Skeletal muscle satellite cell (primary cell): ENCODE results near the gene ISCU.

Experiments
- H3K27me3 ChIP-seq: 2 replicates; pipeline ENCODE4 v1.7.0; 2013; ENCODE audit warnings: low read length; ENCODE audit not compliant: control insufficient read depth, insufficient read depth
- H3K36me3 ChIP-seq: 2 replicates; pipeline ENCODE4 v1.7.0; 2013; ENCODE audit warnings: mild to moderate bottlenecking, control low read depth, low read length; ENCODE audit not compliant: insufficient read depth
- H3K4me1 ChIP-seq: 2 replicates; pipeline ENCODE4 v1.7.0; 2013; ENCODE audit warnings: low read length; ENCODE audit not compliant: control insufficient read depth, insufficient read depth
- H3K4me2 ChIP-seq: 2 replicates; pipeline ENCODE4 v1.7.0; 2013; ENCODE audit warnings: mild to moderate bottlenecking, low read length
- H3K4me3 ChIP-seq: 2 replicates; pipeline ENCODE4 v1.7.0; 2013; ENCODE audit warnings: low read length
- H3K9ac ChIP-seq: 2 replicates; pipeline ENCODE4 v1.7.0; 2013; ENCODE audit warnings: mild to moderate bottlenecking, low read depth, low read length, moderate library complexity
- H3K9me3 ChIP-seq: replicated peaks from 2 replicates; pipeline ENCODE4 v1.7.0; 2013; ENCODE audit warnings: mild to moderate bottlenecking, control low read depth, low read length

The ISCU gene

DNA sequence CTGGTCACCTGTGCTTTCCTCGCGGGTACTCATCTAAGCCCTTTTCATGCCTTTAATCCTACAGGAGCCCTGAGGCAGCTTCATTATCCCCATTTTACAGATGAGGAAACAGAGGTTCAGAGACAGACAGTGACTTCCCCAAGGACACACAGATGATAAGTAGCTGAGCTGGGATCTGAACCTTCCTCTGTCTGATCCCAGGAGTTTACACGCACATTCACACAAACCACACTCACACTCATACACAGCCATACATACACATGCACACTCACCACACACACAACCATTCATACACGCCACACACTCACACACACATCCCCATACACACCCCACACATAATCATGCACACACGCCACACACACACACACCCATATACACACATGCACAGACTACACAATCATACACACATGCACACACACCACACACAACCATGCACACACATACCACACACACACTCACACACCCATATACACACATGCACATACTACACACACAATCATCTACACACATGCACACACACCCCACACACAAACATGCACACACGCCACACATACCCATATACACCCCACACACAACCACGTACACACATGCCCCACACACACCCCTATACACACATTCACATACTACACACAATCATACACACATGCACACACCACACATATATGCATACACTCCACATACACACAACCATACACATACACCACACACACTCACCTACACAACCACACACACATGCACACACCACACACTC, 32.7 kb downstream of the ISCU start:
- H3K9ac ChIP-seq = no peak overlapping the region
- H3K27me3 ChIP-seq = peaks cover 12% of the 10 kb centered on the region
- no peak overlapping the region for H3K4me3 ChIP-seq
- no peaks in the 10 kb centered on the region for H3K9me3 ChIP-seq
- no peak overlapping the region for H3K4me2 ChIP-seq
- no peaks in the 10 kb centered on the region for H3K36me3 ChIP-seq
- no peaks in the 10 kb centered on the region for H3K4me1 ChIP-seq

DNA sequence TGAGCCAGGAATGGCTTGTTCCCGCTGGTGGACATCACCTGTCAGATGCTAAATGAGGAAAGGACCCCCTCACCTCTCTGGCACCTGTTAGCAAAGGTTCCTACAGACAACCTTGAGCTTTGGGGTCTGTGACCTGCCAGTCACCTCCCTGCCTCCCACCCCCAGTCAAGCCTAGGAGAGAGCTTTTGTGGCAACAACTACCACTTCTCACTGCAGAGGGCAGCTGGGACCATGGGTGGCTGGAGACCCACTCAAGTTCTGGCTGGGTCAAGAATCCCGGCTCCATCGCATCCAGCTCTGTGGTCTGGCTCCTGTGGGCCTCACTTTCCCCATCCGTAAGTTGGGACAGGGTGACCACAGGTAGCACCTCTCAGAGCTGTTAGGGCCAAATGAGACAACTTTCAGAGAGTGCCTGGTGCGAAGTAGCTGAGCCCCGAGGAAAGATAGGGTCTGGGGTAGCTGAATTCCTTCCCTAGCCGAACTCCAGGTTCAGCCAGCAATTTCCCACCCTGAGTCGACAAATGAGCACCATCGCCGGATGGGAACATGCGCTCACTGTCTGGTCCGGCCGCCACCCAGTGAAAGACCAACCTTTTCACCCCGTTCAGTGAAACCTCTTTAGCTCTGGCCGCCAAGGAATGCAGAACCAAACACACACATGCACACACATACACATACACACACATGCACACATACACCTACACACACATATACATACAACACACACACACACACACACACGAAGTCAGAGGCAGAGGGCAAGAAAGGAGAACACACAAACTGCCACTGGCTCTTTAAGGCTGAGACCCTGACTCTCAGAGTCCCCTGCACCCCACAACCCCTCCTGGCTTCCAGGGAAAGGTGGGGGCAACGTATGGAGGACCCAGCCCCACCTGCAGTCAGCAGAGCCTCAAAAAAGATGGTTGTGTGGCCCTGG, 33.6 kb downstream of the ISCU start:
- no peaks in the 10 kb centered on the region for H3K9me3 ChIP-seq
- no peak overlapping the region for H3K4me3 ChIP-seq
- no peaks in the 10 kb centered on the region for H3K4me1 ChIP-seq
- H3K4me2 ChIP-seq = no peak overlapping the region
- no peak overlapping the region for H3K9ac ChIP-seq
- no peaks in the 10 kb centered on the region for H3K36me3 ChIP-seq
- peaks cover 12% of the 10 kb centered on the region for H3K27me3 ChIP-seq

DNA sequence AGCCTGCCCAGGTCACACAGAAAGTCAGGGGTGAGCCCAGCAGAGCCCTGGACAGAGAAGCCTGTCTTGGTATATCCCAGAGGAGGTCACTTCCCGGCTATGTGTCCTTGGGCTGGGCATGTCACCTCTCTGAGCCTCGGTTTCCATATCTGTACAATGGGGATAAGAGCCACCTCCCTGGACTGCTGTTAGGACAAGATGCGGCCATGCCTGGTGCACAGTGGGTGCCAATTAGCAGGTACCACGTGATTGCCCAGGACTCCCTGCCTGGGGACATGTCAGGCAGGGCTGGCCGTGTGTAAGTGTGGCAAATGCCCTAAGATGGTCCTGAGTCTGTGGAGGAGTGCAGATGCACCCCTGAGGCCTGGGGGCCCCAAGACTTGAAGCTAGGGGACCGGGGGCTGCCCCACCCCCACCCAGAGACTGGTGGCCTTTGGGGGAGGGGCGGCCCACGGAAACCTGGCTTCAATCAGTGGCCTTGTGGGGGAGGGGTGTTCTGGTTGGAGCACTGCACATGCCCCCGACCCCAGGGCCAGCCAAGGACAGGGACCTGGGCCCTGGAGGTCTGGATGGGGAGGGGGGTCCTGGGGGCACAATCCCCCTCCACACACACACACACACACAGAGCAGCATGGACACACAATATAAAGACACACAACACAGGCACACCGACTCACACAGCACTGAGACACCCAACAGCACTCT, 34.6 kb downstream of the ISCU start:
- Histone ChIP-seq H3K4me3 (no peak overlapping the region), H3K36me3 (no peaks in the 10 kb centered on the region), H3K9me3 (no peaks in the 10 kb centered on the region), H3K4me1 (no peaks in the 10 kb centered on the region), H3K27me3 (peaks cover 12% of the 10 kb centered on the region), H3K9ac (no peak overlapping the region), H3K4me2 (no peak overlapping the region)

DNA sequence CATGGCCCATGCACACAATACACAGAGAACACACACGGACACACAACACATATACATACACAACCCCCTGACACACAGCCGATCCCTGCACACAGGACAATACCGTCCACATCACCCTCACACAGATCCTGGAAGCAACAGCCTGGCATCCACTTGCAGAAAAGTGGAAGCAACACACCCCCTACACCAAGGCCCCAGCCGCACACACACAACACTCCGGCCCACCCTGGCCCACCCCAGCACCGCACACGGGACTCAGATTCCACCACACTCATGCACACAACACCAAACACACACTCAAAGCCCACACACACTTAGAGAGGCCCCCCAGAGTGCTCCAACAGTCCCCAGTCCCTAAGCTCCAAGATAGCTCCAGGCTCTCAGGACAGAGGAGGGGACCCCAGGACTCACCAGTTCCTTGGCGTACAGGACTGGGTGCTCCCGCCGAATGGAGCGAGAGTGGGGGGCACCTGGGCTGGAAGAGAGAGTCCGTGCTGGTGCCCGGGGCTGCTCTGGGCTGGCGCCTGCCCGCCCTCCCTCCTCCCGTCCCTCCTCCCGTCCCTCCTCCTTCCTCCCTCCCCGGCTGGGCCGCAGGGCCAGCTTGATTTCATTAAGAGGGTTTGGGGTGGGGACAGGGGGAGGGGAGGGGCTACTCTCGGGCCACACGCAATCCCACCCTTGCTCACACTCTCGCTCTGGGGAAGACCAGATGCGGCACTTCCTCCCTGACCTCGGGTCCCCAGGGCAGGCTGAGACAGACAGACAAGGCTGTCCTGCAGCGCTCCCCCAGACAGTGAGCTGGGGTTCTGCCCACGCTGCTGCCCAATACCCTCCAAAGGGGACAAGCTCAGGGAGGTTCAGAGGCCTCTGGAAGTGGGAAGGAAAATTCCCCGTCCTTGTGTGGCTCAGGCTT, 35.4 kb downstream of the ISCU start, which contains the start of gene TMEM119:
Gene TMEM119 (minus strand): TSS at position 526 of the 913 bp plus-strand sequence. CDS start 5,701 bp downstream, outside the sequence.
- H3K36me3 ChIP-seq = no peaks in the 10 kb centered on the region
- no peak within 1 kb of the TSS for H3K4me2 ChIP-seq
- no peaks in the 10 kb centered on the region for H3K4me1 ChIP-seq
- H3K9me3 ChIP-seq = no peaks in the 10 kb centered on the region
- H3K4me3 ChIP-seq = no peak within 1 kb of the TSS
- H3K27me3 ChIP-seq = peaks cover 12% of the 10 kb centered on the region
- H3K9ac ChIP-seq = no peak within 1 kb of the TSS

GRCh38 chr12:108598553-108599250, 36.3 kb downstream of the ISCU start:
- Histone ChIP-seq H3K4me3 (no peak overlapping the region), H3K9me3 (no peaks in the 10 kb centered on the region), H3K9ac (no peak overlapping the region), H3K36me3 (no peaks in the 10 kb centered on the region), H3K4me1 (no peaks in the 10 kb centered on the region), H3K4me2 (no peak overlapping the region), H3K27me3 (peaks cover 12% of the 10 kb centered on the region)

- peaks cover 12% of the 10 kb centered on the region for H3K27me3 ChIP-seq
- H3K9ac ChIP-seq = no peak overlapping the region
- H3K4me1 ChIP-seq = no peaks in the 10 kb centered on the region
- H3K9me3 ChIP-seq = no peaks in the 10 kb centered on the region
- H3K4me2 ChIP-seq = no peak overlapping the region
- no peak overlapping the region for H3K4me3 ChIP-seq
- no peaks in the 10 kb centered on the region for H3K36me3 ChIP-seq
Measured at GRCh38 chr12:108599541-108599940, 37.1 kb downstream of the ISCU start.

GRCh38 chr12:108599948-108600701, 37.7 kb downstream of the ISCU start:
- Histone ChIP-seq H3K9ac (no peak overlapping the region), H3K27me3 (peaks cover 12% of the 10 kb centered on the region), H3K9me3 (no peaks in the 10 kb centered on the region), H3K4me3 (no peak overlapping the region), H3K4me1 (no peaks in the 10 kb centered on the region), H3K36me3 (no peaks in the 10 kb centered on the region), H3K4me2 (no peak overlapping the region)

GRCh38 chr12:108600702-108601007, 38.3 kb downstream of the ISCU start:
- Histone ChIP-seq H3K27me3 (peaks cover 12% of the 10 kb centered on the region), H3K4me3 (no peak overlapping the region), H3K9me3 (no peaks in the 10 kb centered on the region), H3K4me2 (no peak overlapping the region), H3K9ac (no peak overlapping the region), H3K36me3 (no peaks in the 10 kb centered on the region), H3K4me1 (peaks cover 3% of the 10 kb centered on the region)

GRCh38 chr12:108602209-108602705, 39.9 kb downstream of the ISCU start:
- Histone ChIP-seq H3K36me3 (no peaks in the 10 kb centered on the region), H3K9me3 (no peaks in the 10 kb centered on the region), H3K27me3 (peaks cover 12% of the 10 kb centered on the region), H3K4me3 (no peak overlapping the region), H3K9ac (no peak overlapping the region), H3K4me1 (peaks cover 3% of the 10 kb centered on the region), H3K4me2 (no peak overlapping the region)
